HepG2 (cell line): Measurements from ENCODE around the gene ZNF71. TPM values are rescaled to one million over a fixed set of nuclear protein-coding genes. Genes with fewer than 3 reads are reported as not detected.

Source experiments
- ATAC-seq: fragments of 200-7000 bp; cut with Tn5 transposase; 3 replicates; pipeline ENCODE4 v1.9.1; 2020; ENCODE audit warnings: mild to moderate bottlenecking, moderate library complexity
- BruUV-seq: library from RNA; stranded (reverse); fragments of 400-500 nt; replicated peaks from 2 replicates; lab custom pipeline; 2021; lab: Mats Ljungman, UMichigan
- CTCF ChIA-PET: fragments of 300-600 bp; formaldehyde crosslinking; extraction: SDS; loops from one replicate; lab custom pipeline; 2021; ENCODE audit warnings: low total read pairs, inconsistent platforms, low intra/inter-chr PET ratio; lab: Yijun Ruan, JAX
- POLR2A ChIA-PET: fragments of 350-600 bp; sonication (Branson Sonifier 250); formaldehyde crosslinking; loops from one replicate; lab custom pipeline; 2020; ENCODE audit warnings: antibody characterized with exemption, inconsistent platforms; lab: Yijun Ruan, JAX
- DNase-seq: peaks from one replicate; pipeline ENCODE4 v3.0.0-alpha.2; 2015; ENCODE audit warnings: low spot score
- FAIRE-seq: peaks from 3 replicates; lab custom pipeline; 2011; peaks lifted over from hg19 to GRCh38; lab: Jason Lieb, UNC
- H2AFZ ChIP-seq: one replicate; pipeline ENCODE4 v1.6.1; 2011; ENCODE audit warnings: low read length, inconsistent platforms
- H3K27ac ChIP-seq: fragments of 300-600 bp; 3 replicates; pipeline ENCODE4 v1.8.0; 2011; ENCODE audit warnings: mixed run types, mild to moderate bottlenecking, mixed read lengths, low read length, inconsistent platforms; ENCODE audit not compliant: insufficient read depth; ENCODE audit errors: extremely low read length
- H3K27me3 ChIP-seq, 2 experiments: fragments of 200-600 bp in 1 of 2; 2 replicates in 1 of 2; 3 replicates in 1 of 2; pipeline versions ENCODE4 v1.6.0 to v1.8.0; 2011; ENCODE audit warnings: low read length in 2 of 2, mild to moderate bottlenecking in 2 of 2, moderate library complexity in 2 of 2, inconsistent platforms in 1 of 2; ENCODE audit not compliant: insufficient read depth in 2 of 2, control insufficient read depth in 1 of 2
- H3K36me3 ChIP-seq, 2 experiments: fragments of 200-600 bp in 1 of 2; replicated peaks in 1 of 2; 2 replicates in 1 of 2; 3 replicates in 1 of 2; pipeline versions ENCODE4 v1.5.1 to v1.8.0; 2011; ENCODE audit warnings: low read length in 2 of 2, inconsistent platforms in 1 of 2; ENCODE audit not compliant: insufficient read depth in 2 of 2, control insufficient read depth in 1 of 2
- H3K4me1 ChIP-seq: 2 replicates; pipeline ENCODE4 v1.5.1; 2012; ENCODE audit warnings: low read length, inconsistent platforms; ENCODE audit not compliant: insufficient read depth
- H3K4me2 ChIP-seq: 2 replicates; pipeline ENCODE4 v1.6.0; 2011; ENCODE audit warnings: low read depth, low read length, inconsistent platforms
- H3K4me3 ChIP-seq, 3 experiments: fragments of 200-600 bp in 1 of 3; sonication (generic), shearing (Covaris generic) in 1 of 3; replicated peaks in 1 of 3; 2 replicates each; pipeline ENCODE4 v1.5.1; 2011 to 2016; ENCODE audit warnings: low read length in 3 of 3, inconsistent platforms in 2 of 3, low read depth in 2 of 3, mild to moderate bottlenecking in 2 of 3, control low read depth in 1 of 3, mixed read lengths in 1 of 3; ENCODE audit not compliant: insufficient read depth in 1 of 3
- H3K79me2 ChIP-seq: one replicate; pipeline ENCODE4 v1.6.1; 2011; ENCODE audit warnings: low read length, inconsistent platforms; ENCODE audit not compliant: insufficient read depth
- H3K9ac ChIP-seq: 2 replicates; pipeline ENCODE4 v1.6.0; 2011; ENCODE audit warnings: mild to moderate bottlenecking, low read depth, low read length, inconsistent platforms; ENCODE audit not compliant: insufficient read depth
- H3K9me3 ChIP-seq: 2 replicates; pipeline ENCODE4 v1.5.1; 2012; ENCODE audit warnings: mild to moderate bottlenecking, low read length
- H4K20me1 ChIP-seq: 2 replicates; pipeline ENCODE4 v1.6.0; 2011; ENCODE audit warnings: inconsistent platforms, mild to moderate bottlenecking, low read length, moderate library complexity; ENCODE audit not compliant: insufficient read depth
- CENPT ChIP-seq: sonication (generic); formaldehyde crosslinking; IDR thresholded peaks from 2 replicates; pipeline ENCODE4 v1.8.0; 2022; ENCODE audit warnings: low read depth, mild to moderate bottlenecking, moderate library complexity, missing genetic modification reagents
- DPF2 ChIP-seq: sonication (generic); formaldehyde crosslinking; IDR thresholded peaks from 2 replicates; pipeline ENCODE4 v1.4.0; 2020; ENCODE audit warnings: mild to moderate bottlenecking, low read depth, missing genetic modification reagents, borderline replicate concordance
- FOXK2 ChIP-seq: fragments of 450-650 bp; IDR thresholded peaks from 2 replicates; pipeline ENCODE4 v1.6.1; 2016
- HNF4A ChIP-seq: sonication (generic); formaldehyde crosslinking; IDR thresholded peaks from 2 replicates; pipeline ENCODE4 v1.4.0; 2020; ENCODE audit warnings: missing genetic modification reagents
- HNF4G ChIP-seq, 2 experiments: sonication (generic) in 1 of 2; formaldehyde crosslinking in 1 of 2; IDR thresholded peaks; 2 replicates each; pipeline versions ENCODE4 v1.4.0 to v1.6.1; 2011 to 2020; ENCODE audit warnings: borderline replicate concordance in 2 of 2, low read depth in 2 of 2, mild to moderate bottlenecking in 2 of 2, low read length in 1 of 2, missing genetic modification reagents in 1 of 2, moderate library complexity in 1 of 2
- KLF12 ChIP-seq: sonication (generic); formaldehyde crosslinking; IDR thresholded peaks from 2 replicates; pipeline ENCODE4 v1.4.0; 2020; ENCODE audit warnings: missing genetic modification reagents, borderline replicate concordance
- RFX1 ChIP-seq: fragments of 450-650 bp; IDR thresholded peaks from 2 replicates; pipeline ENCODE4 v1.6.1; 2017
- SRSF9 ChIP-seq: fragments of 200-400 bp; formaldehyde crosslinking; IDR thresholded peaks from 2 replicates; pipeline ENCODE4 v1.6.1; 2018; ENCODE audit warnings: borderline replicate concordance, mild to moderate bottlenecking, low read depth, low read length; ENCODE audit not compliant: insufficient read depth, poor library complexity, severe bottlenecking
- STAG1 ChIP-seq: sonication (generic); formaldehyde crosslinking; IDR thresholded peaks from 2 replicates; pipeline ENCODE4 v1.4.0; 2020; ENCODE audit warnings: missing genetic modification reagents
- TP53 ChIP-seq: sonication (generic); formaldehyde crosslinking; conservative IDR thresholded peaks from 2 replicates; pipeline ENCODE4 v1.4.0; 2020; ENCODE audit warnings: missing genetic modification reagents
- YEATS2 ChIP-seq: sonication (generic); formaldehyde crosslinking; IDR thresholded peaks from 2 replicates; pipeline ENCODE4 v1.4.0; 2020; ENCODE audit warnings: missing genetic modification reagents, borderline replicate concordance
- ZBTB1 ChIP-seq: sonication (generic); formaldehyde crosslinking; IDR thresholded peaks from 2 replicates; pipeline ENCODE4 v1.4.0; 2020; ENCODE audit warnings: missing genetic modification reagents, borderline replicate concordance
- ZNF205 ChIP-seq: IDR thresholded peaks from 2 replicates; pipeline ENCODE4 v1.6.1; 2018; ENCODE audit warnings: missing biosample characterization, missing genetic modification reagents
- ZNF674 ChIP-seq: sonication (generic); formaldehyde crosslinking; IDR thresholded peaks from 2 replicates; pipeline ENCODE4 v1.5.0; 2020; ENCODE audit warnings: low read depth, mild to moderate bottlenecking, missing genetic modification reagents
- WGBS: methylation state at CpG from one replicate; pipeline ENCODE4 v1.1.6; 2017; ENCODE audit warnings: low lambda C conversion rate; 5-methylcytosine and 5-hydroxymethylcytosine counted together
- in situ Hi-C: cut with HindIII; loops from 2 replicates; pipeline ENCODE4 v1.10.0; 2017; ENCODE audit warnings: low pct_unique_long_range_greater_than_20kb; ENCODE audit not compliant: extremely low pct_ligation_motif_present
- intact Hi-C: fragments of 100-400 bp; cut with micrococcal nuclease; formaldehyde crosslinking; loops from one replicate; pipeline ENCODE4 v1.10.0; 2022; ENCODE audit not compliant: unreplicated experiment
- polyA plus RNA-seq, 8 experiments: library from polyadenylated mRNA; depleted of rRNA in 3 of 8; stranded (reverse) in 7 of 8; unstranded in 1 of 8; fragments of >200 nt; fragmentation: Illumina TruSeq in 4 of 8; extraction: Trizol in 4 of 8; gene quantifications; 2 replicates each; pipeline versions ENCODE4 v1.2.1 to v1.2.3, GENCODE V29; 2011 to 2016; ENCODE audit warnings: low read depth in 4 of 8, missing spikeins in 1 of 8, mixed read lengths in 1 of 8; ENCODE audit not compliant: insufficient read depth in 1 of 8
- total RNA-seq, 5 experiments: library from RNA; depleted of rRNA; stranded (reverse); fragments of >200 nt; fragmentation: Illumina TruSeq; extraction: Trizol; gene quantifications; 2 replicates each; pipeline ENCODE4 v1.2.3, GENCODE V29; 2016; ENCODE audit warnings: low read depth in 1 of 5
- TF ChIP-seq, protein P1 (sequence below): sonication (generic); formaldehyde crosslinking; IDR thresholded peaks from 2 replicates; pipeline ENCODE4 v1.4.0; 2020; ENCODE audit warnings: missing genetic modification reagents
- TF ChIP-seq, protein P2 (sequence below), 2 experiments: IDR thresholded peaks; 2 replicates each; pipeline ENCODE4 v1.6.1; 2011 to 2012; ENCODE audit warnings: low read length in 2 of 2, borderline replicate concordance in 1 of 2, low read depth in 1 of 2, mild to moderate bottlenecking in 1 of 2, moderate library complexity in 1 of 2

The ZNF71 gene
- total and polyA plus RNA-seq, 2 of the 13 experiments (the other 11 are each of a cell fraction or from before 2014, with no cell fraction given): 2.2 to 4.4 TPM

GRCh38 chr19:56633021-56633420 lies 37.9 kb downstream of the ZNF71 start:
- H3K4me2 ChIP-seq: no peak overlapping the region
- no peaks in the 10 kb centered on the region for H3K27me3 ChIP-seq
- CTCF ChIA-PET: no interaction called here
- peaks cover 86% of the 10 kb centered on the region for H3K9me3 ChIP-seq
- no peaks in the 10 kb centered on the region for H3K36me3 ChIP-seq
- FAIRE-seq (no peak), ATAC-seq (no peak), DNase-seq (no peak)
- intact Hi-C loops: no loop called here
- TF ChIP-seq, protein P1, sequence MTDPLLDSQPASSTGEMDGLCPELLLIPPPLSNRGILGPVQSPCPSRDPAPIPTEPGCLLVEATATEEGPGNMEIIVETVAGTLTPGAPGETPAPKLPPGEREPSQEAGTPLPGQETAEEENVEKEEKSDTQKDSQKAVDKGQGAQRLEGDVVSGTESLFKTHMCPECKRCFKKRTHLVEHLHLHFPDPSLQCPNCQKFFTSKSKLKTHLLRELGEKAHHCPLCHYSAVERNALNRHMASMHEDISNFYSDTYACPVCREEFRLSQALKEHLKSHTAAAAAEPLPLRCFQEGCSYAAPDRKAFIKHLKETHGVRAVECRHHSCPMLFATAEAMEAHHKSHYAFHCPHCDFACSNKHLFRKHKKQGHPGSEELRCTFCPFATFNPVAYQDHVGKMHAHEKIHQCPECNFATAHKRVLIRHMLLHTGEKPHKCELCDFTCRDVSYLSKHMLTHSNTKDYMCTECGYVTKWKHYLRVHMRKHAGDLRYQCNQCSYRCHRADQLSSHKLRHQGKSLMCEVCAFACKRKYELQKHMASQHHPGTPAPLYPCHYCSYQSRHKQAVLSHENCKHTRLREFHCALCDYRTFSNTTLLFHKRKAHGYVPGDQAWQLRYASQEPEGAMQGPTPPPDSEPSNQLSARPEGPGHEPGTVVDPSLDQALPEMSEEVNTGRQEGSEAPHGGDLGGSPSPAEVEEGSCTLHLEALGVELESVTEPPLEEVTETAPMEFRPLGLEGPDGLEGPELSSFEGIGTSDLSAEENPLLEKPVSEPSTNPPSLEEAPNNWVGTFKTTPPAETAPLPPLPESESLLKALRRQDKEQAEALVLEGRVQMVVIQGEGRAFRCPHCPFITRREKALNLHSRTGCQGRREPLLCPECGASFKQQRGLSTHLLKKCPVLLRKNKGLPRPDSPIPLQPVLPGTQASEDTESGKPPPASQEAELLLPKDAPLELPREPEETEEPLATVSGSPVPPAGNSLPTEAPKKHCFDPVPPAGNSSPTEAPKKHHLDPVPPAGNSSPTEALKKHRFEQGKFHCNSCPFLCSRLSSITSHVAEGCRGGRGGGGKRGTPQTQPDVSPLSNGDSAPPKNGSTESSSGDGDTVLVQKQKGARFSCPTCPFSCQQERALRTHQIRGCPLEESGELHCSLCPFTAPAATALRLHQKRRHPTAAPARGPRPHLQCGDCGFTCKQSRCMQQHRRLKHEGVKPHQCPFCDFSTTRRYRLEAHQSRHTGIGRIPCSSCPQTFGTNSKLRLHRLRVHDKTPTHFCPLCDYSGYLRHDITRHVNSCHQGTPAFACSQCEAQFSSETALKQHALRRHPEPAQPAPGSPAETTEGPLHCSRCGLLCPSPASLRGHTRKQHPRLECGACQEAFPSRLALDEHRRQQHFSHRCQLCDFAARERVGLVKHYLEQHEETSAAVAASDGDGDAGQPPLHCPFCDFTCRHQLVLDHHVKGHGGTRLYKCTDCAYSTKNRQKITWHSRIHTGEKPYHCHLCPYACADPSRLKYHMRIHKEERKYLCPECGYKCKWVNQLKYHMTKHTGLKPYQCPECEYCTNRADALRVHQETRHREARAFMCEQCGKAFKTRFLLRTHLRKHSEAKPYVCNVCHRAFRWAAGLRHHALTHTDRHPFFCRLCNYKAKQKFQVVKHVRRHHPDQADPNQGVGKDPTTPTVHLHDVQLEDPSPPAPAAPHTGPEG (CRISPR knock-in tag): no peak
- no peak for TF ChIP-seq CENPT (CRISPR knock-in tag)
- no peak for TF ChIP-seq HNF4G (IDR thresholded peaks at IDR 0.05; ENCODE audit: borderline replicate concordance, low read depth, low read length)
- TF ChIP-seq HNF4G (CRISPR knock-in tag; IDR thresholded peaks at IDR 0.05; ENCODE audit: borderline replicate concordance, low read depth): no peak
- TF ChIP-seq TP53 (CRISPR knock-in tag): no peak
- no peak for TF ChIP-seq RFX1
- no peak for TF ChIP-seq HNF4A (CRISPR knock-in tag)
- TF ChIP-seq STAG1 (CRISPR knock-in tag): no peak
- TF ChIP-seq ZBTB1 (CRISPR knock-in tag): no peak
- TF ChIP-seq, protein P2, sequence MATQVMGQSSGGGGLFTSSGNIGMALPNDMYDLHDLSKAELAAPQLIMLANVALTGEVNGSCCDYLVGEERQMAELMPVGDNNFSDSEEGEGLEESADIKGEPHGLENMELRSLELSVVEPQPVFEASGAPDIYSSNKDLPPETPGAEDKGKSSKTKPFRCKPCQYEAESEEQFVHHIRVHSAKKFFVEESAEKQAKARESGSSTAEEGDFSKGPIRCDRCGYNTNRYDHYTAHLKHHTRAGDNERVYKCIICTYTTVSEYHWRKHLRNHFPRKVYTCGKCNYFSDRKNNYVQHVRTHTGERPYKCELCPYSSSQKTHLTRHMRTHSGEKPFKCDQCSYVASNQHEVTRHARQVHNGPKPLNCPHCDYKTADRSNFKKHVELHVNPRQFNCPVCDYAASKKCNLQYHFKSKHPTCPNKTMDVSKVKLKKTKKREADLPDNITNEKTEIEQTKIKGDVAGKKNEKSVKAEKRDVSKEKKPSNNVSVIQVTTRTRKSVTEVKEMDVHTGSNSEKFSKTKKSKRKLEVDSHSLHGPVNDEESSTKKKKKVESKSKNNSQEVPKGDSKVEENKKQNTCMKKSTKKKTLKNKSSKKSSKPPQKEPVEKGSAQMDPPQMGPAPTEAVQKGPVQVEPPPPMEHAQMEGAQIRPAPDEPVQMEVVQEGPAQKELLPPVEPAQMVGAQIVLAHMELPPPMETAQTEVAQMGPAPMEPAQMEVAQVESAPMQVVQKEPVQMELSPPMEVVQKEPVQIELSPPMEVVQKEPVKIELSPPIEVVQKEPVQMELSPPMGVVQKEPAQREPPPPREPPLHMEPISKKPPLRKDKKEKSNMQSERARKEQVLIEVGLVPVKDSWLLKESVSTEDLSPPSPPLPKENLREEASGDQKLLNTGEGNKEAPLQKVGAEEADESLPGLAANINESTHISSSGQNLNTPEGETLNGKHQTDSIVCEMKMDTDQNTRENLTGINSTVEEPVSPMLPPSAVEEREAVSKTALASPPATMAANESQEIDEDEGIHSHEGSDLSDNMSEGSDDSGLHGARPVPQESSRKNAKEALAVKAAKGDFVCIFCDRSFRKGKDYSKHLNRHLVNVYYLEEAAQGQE (IDR thresholded peaks at IDR 0.05; ENCODE audit: borderline replicate concordance in 1 of 2, low read depth in 1 of 2, low read length in 2 of 2): no peak
- TF ChIP-seq FOXK2: no peak
- TF ChIP-seq ZNF674 (CRISPR knock-in tag): no peak
- TF ChIP-seq YEATS2 (CRISPR knock-in tag): no peak
- no peak for TF ChIP-seq DPF2 (CRISPR knock-in tag)
- TF ChIP-seq KLF12: no peak
- TF ChIP-seq ZNF205 (CRISPR knock-in tag): no peak
- no peak for TF ChIP-seq SRSF9
- H3K4me1 ChIP-seq: no peaks in the 10 kb centered on the region
- no peak overlapping the region for H3K27ac ChIP-seq
- in situ Hi-C loops: no loop called here
- POLR2A ChIA-PET: no interaction called here
- H4K20me1 ChIP-seq: no peaks in the 10 kb centered on the region
- no peak overlapping the region for H2AFZ ChIP-seq
- no peak overlapping the region for H3K9ac ChIP-seq
- H3K4me3 ChIP-seq: no peak overlapping the region
- H3K79me2 ChIP-seq: no peaks in the 10 kb centered on the region
- no TSS peak for BruUV-seq
- 5% methylated on average over 1 of the region's 1 CpG for WGBS
